Heart left ventricle (tissue), 16 donors: Measurements from ENCODE around the gene INPP4B. TPM values are rescaled to one million over a fixed set of nuclear protein-coding genes. Genes with fewer than 3 reads are reported as not detected.

Source experiments
- ATAC-seq, 4 donors: fragments of 200-7000 bp; cut with Tn5 transposase; one replicate each; pipeline ENCODE4 v1.9.1; 2020 to 2022; ENCODE audit warnings: moderate library complexity in 4 of 4, mild to moderate bottlenecking in 3 of 4, moderate number of reproducible peaks in 1 of 4
- DNase-seq, 5 donors: peaks; one replicate each; pipeline ENCODE4 v3.0.0-alpha.2; 2020
- H3K27ac ChIP-seq, 12 donors: fragments of 200-600 bp; sonication (generic) in 4 of 12; one replicate each; pipeline versions ENCODE4 v1.5.0 to v1.8.0; 2016 to 2022; ENCODE audit warnings: mild to moderate bottlenecking in 2 of 12
- H3K27me3 ChIP-seq, 9 donors: fragments of 200-600 bp; sonication (generic) in 2 of 9; one replicate each; pipeline versions ENCODE4 v1.5.1 to v1.8.0; 2016 to 2022; ENCODE audit warnings: mild to moderate bottlenecking in 3 of 9
- H3K36me3 ChIP-seq, 9 donors: fragments of 200-600 bp; sonication (generic) in 2 of 9; one replicate each; pipeline versions ENCODE4 v1.5.0 to v1.8.0; 2018 to 2022; ENCODE audit warnings: mild to moderate bottlenecking in 2 of 9
- H3K4me1 ChIP-seq, 12 donors: fragments of 200-600 bp; sonication (generic) in 4 of 12; one replicate each; pipeline versions ENCODE4 v1.5.0 to v1.8.0; 2016 to 2022; ENCODE audit warnings: mild to moderate bottlenecking in 3 of 12
- H3K4me3 ChIP-seq, 12 donors: fragments of 200-600 bp; sonication (generic) in 4 of 12; one replicate each; pipeline versions ENCODE4 v1.5.0 to v1.8.0; 2017 to 2022; ENCODE audit warnings: mild to moderate bottlenecking in 9 of 12, moderate library complexity in 4 of 12
- H3K9me3 ChIP-seq, 12 donors: fragments of 200-600 bp; sonication (generic) in 4 of 12; one replicate each; pipeline versions ENCODE4 v1.5.0 to v1.8.0; 2016 to 2022; ENCODE audit warnings: mild to moderate bottlenecking in 1 of 12
- CTCF ChIP-seq, 12 donors: fragments of 200-600 bp; sonication (generic) in 4 of 12; IDR thresholded peaks; one replicate each; pipeline versions ENCODE4 v1.5.0 to v1.8.0; 2018 to 2022; ENCODE audit warnings: antibody characterized with exemption in 12 of 12, mild to moderate bottlenecking in 5 of 12
- POLR2A ChIP-seq, 2 donors: fragments of 450-650 bp; IDR thresholded peaks; one replicate each; pipeline ENCODE4 v1.6.1; 2017; ENCODE audit warnings: antibody characterized with exemption in 2 of 2, mild to moderate bottlenecking in 2 of 2, moderate library complexity in 2 of 2
- WGBS, 4 donors: extraction: QIAGEN DNeasy Blood & Tissue Kit in 2 of 4; methylation state at CpG; one replicate each; pipeline versions ENCODE4 v1.1.5 to v1.1.7; 2013 to 2018; 5-methylcytosine and 5-hydroxymethylcytosine counted together
- intact Hi-C, 10 donors: fragments of 100-400 bp; cut with DNase I; formaldehyde crosslinking; loops; one replicate each; pipeline versions ENCODE4 v1.11.1 to v1.14.2; 2022
- polyA plus RNA-seq, 2 donors: library from polyadenylated mRNA; stranded (reverse); fragments of 200-250 nt; gene quantifications; one replicate each; pipeline ENCODE4 v1.2.3, GENCODE V29; 2013
- total RNA-seq, 9 donors: library from RNA; depleted of rRNA in 2 of 9; stranded (reverse); fragments of >200 nt in 2 of 9; fragmentation: NEBNext Ultra II Directional in 3 of 9; extraction: Animal tissue kit (Norgen Biotek cat#: 25700) in 3 of 9; gene quantifications; one replicate each; pipeline versions ENCODE4 v1.1.0 to v1.2.4, GENCODE V29; 2016 to 2023
- donor health status: ischemic (EF 13 %, LVEDD 7.1; RV severe dilation, severe dysfunction).
- donor health status: healthy with polysubstance abuse.
- donor health status: DM: no; HTN: yes; CAD: no.
- donor health status: DM: no; HTN: no; CAD: no.
- donor health status: ischemic (EF 25% LVEDD 6.9; RV normal size, moderate dysfunction).
- donor health status: ischemic (EF 25% LVEDD 5.7; RV mildly dilated, moderate dysfunction).
- donor health status: healthy.
- donor health status: DM: yes; HTN: yes; CAD: no.
- donor health status: ischemic (EF 35%, LVEDD 5.7; RV mildly dilated, moderate dysfunction).
- donor health status: nonischemic (EF 11% LVEDD 7.7; RV severe dilation, severe dysfunction).
- donor health status: DM: yes; HTN: yes; CAD: no.
- donor health status: PGD.
- donor health status: ischemic (EF 29% LVEDD 5.4; RV normal size, mild dysfunction).
- donor health status: nonischemic (EF 23%, LVEDD 6.1; RV moderate dilation, normal function).

The INPP4B gene
- total and polyA plus RNA-seq, 11 donors = 5.5 to 128 (median 39.1) TPM

DNA sequence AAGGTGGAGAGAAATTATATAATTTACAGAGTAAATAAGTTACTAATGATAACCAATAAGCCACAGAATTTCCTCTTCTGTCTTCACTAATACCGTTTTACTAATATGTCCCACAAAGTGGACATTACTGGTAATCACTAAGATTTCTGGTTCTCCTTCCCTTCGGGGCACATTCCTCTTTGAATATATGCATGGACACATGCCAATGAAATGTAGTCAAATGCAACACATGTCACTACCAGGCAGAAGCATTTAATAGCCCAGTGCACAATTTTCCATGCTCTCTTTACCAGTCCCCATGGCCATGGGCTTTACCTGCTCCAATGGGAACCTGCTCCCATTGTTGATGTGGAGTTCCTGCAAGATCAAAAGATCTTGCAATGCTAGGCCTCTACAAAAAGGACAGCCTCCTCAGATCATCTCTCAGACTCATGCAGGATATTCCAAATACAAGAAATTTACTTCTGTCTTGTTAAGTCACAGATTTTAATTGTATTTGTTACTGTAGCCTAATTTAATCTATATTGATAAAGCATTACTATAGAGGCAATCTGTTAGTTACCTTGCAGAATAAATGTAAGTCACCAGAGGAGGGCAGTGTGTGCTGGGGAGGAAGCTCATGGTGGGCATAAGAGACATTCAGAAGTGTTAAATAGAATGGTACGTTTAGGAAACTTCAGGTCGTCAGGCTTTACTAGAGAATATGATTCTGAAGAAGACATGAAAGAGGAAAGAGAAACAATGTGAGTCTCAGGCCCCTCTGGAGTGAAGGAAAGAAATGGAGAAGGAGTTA lies 37.1 kb upstream of the INPP4B start:
- DNase-seq (no peak), ATAC-seq (peak in 1 of 4 donors; percentile 53)
- H3K36me3 ChIP-seq = no peaks in the 10 kb centered on the region
- no peak overlapping the region for H3K4me3 ChIP-seq
- no peak overlapping the region for H3K27ac ChIP-seq
- intact Hi-C loops = loop anchor here in 6 of 10 donors (5.0 to 10.0 kb wide), 3 partner anchors 142 to 602 kb away; no protein-coding TSS in a partner anchor
- no peaks in the 10 kb centered on the region for H3K4me1 ChIP-seq
- no peaks in the 10 kb centered on the region for H3K9me3 ChIP-seq
- TF ChIP-seq CTCF (IDR thresholded peaks at IDR 0.05) (peak in 10 of 12 donors; percentile 27 to 53 (median 38)), POLR2A (IDR thresholded peaks at IDR 0.05) (no peak)
- no peaks in the 10 kb centered on the region for H3K27me3 ChIP-seq
- WGBS, 4 donors = 39 to 52% (median 45%) methylated on average over 4 of the region's 4 CpGs

GRCh38 chr4:142882159-142882558 lies 36.1 kb upstream of the INPP4B start:
- Histone ChIP-seq H3K27ac (no peak overlapping the region), H3K4me3 (no peak overlapping the region), H3K4me1 (no peaks in the 10 kb centered on the region), H3K9me3 (peaks cover 0 to 8% (median 0%) of the 10 kb centered on the region in 12 donors), H3K27me3 (no peaks in the 10 kb centered on the region), H3K36me3 (no peaks in the 10 kb centered on the region)
- ATAC-seq = no peak
- TF ChIP-seq CTCF (IDR thresholded peaks at IDR 0.05) = no peak
- TF ChIP-seq POLR2A (IDR thresholded peaks at IDR 0.05) = no peak
- intact Hi-C loops = loop anchor here in 6 of 10 donors (5.0 to 10.0 kb wide), 3 partner anchors 143 to 603 kb away; no protein-coding TSS in a partner anchor
- WGBS, 4 donors = 85 to 91% (median 90%) methylated on average over 5 of the region's 5 CpGs
- no peak for DNase-seq

- 92 to 97% (median 95%) methylated on average over 2 of the region's 2 CpGs for WGBS, 4 donors
- no peaks in the 10 kb centered on the region for H3K36me3 ChIP-seq
- H3K27ac ChIP-seq = no peak overlapping the region
- TF ChIP-seq POLR2A (IDR thresholded peaks at IDR 0.05) = no peak
- no peak for TF ChIP-seq CTCF (IDR thresholded peaks at IDR 0.05)
- intact Hi-C loops = loop anchor here in 6 of 10 donors (5.0 to 10.0 kb wide), 3 partner anchors 143 to 603 kb away; no protein-coding TSS in a partner anchor
- H3K9me3 ChIP-seq = peaks cover 0 to 8% (median 0%) of the 10 kb centered on the region in 12 donors
- H3K27me3 ChIP-seq = no peaks in the 10 kb centered on the region
- no peak for DNase-seq
- no peak overlapping the region for H3K4me3 ChIP-seq
- no peak for ATAC-seq
- H3K4me1 ChIP-seq = no peaks in the 10 kb centered on the region
Measured at GRCh38 chr4:142881331-142881730, 35.2 kb upstream of the INPP4B start.

GRCh38 chr4:142875117-142875516 lies 29.0 kb upstream of the INPP4B start:
- intact Hi-C loops = no loop called here
- Histone ChIP-seq H3K27ac (no peak overlapping the region), H3K36me3 (no peaks in the 10 kb centered on the region), H3K4me3 (no peak overlapping the region), H3K9me3 (peaks cover 0 to 19% (median 0%) of the 10 kb centered on the region in 12 donors), H3K27me3 (no peaks in the 10 kb centered on the region), H3K4me1 (no peaks in the 10 kb centered on the region)
- TF ChIP-seq POLR2A (IDR thresholded peaks at IDR 0.05) (no peak), CTCF (IDR thresholded peaks at IDR 0.05) (no peak)
- DNase-seq = no peak
- 70 to 76% (median 76%) methylated on average over 2 of the region's 2 CpGs; no CpG with 5 or more reads in 1 of the 4 donors for WGBS, 4 donors
- ATAC-seq = no peak
